HuH-7 (cell line): ENCODE measurements around the gene TMPRSS2.

Experiments
- DNase-seq: peaks from one replicate; pipeline ENCODE4 v3.0.0; 2011; ENCODE audit warnings: low spot score

Gene TMPRSS2

GRCh38 chr21:41507521-41508414, at the start of gene TMPRSS2:
TMPRSS2 (minus strand) TSS chr21:41508158; CDS start chr21:41498133, 10,025 bp downstream.
- DNase-seq = peak; percentile 48

- no peak for DNase-seq
Measured at GRCh38 chr21:41555057-41555456, 47.1 kb upstream of the TMPRSS2 start.

- DNase-seq = no peak
Measured at GRCh38 chr21:41552254-41552653, 44.3 kb upstream of the TMPRSS2 start.

- DNase-seq = no peak
Measured at GRCh38 chr21:41548781-41549180, 40.8 kb upstream of the TMPRSS2 start.

- no peak for DNase-seq
Measured at GRCh38 chr21:41547111-41547510, 39.2 kb upstream of the TMPRSS2 start.

- DNase-seq = no peak
Measured at GRCh38 chr21:41545500-41546359, 37.8 kb upstream of the TMPRSS2 start.

GRCh38 chr21:41542727-41543126, 34.8 kb upstream of the TMPRSS2 start:
- DNase-seq = no peak

GRCh38 chr21:41537356-41537755, 29.4 kb upstream of the TMPRSS2 start:
- no peak for DNase-seq

GRCh38 chr21:41536827-41537103, 28.8 kb upstream of the TMPRSS2 start:
- DNase-seq = no peak

- no peak for DNase-seq
Measured at GRCh38 chr21:41536076-41536826, 28.3 kb upstream of the TMPRSS2 start.

- DNase-seq = no peak
Measured at GRCh38 chr21:41530366-41530765, 22.4 kb upstream of the TMPRSS2 start.

GRCh38 chr21:41529769-41530168, 21.8 kb upstream of the TMPRSS2 start:
- DNase-seq = no peak

- DNase-seq = no peak
Measured at GRCh38 chr21:41526478-41527087, 18.6 kb upstream of the TMPRSS2 start.

GRCh38 chr21:41523175-41523574, 15.2 kb upstream of the TMPRSS2 start:
- no peak for DNase-seq

GRCh38 chr21:41521489-41522027, 13.6 kb upstream of the TMPRSS2 start:
- DNase-seq = no peak

- DNase-seq = no peak
Measured at GRCh38 chr21:41520560-41521442, 12.8 kb upstream of the TMPRSS2 start.

GRCh38 chr21:41519806-41520559, 12.0 kb upstream of the TMPRSS2 start:
- DNase-seq = no peak

GRCh38 chr21:41518757-41519156, 10.8 kb upstream of the TMPRSS2 start:
- no peak for DNase-seq

- no peak for DNase-seq
Measured at GRCh38 chr21:41511858-41512257, 3.9 kb upstream of the TMPRSS2 start.

GRCh38 chr21:41510500-41510899, 2.5 kb upstream of the TMPRSS2 start:
- no peak for DNase-seq
